ENCODE data around the gene CATSPERD.

DNA sequence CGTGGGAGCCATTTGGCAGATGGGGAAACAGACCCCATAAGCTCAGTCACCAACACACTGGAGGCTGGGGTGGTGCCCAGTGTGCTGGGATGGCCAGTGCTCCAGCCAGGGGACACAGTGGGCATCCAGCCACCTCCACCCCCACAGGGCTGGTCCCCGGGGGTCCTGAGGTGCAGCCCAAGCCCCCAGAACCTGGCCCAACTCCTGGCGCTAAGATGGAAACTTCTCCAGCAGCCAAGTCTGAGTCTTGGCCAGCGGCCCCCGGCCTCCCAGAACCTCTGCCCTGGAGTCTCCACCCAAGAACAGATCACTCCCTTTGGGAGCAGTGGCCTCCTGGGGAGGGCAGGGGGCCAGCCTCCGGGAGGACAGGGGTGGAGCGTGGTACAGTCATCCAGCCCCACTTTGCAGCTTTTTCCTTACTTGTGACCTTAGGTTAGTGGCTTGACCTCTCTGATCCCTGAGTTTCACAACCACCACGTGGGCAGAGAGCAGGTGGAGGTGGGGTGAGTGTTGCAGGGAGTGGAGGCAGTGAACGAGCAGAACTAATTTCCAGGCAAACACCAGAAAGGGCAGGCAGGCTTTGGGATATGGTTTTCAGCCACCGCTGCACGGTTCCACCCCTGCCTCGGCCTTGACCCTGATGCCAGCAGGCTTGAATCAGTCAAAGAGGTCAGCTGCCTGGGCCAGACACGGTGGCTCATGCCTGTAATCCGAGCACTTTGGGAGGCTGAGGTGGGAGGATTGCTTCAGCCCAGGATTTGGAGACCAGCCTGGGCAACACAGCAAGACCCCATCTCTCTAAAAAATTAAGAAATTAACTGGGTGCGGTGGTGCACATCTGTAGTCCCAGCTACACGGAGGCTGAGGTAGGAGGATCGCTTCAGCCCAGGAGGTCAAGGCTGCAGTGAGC, 80.2 kb downstream of the CATSPERD start:
- TF ChIP-seq EP300 (IDR thresholded peaks at IDR 0.05), result no peak
- TF ChIP-seq, protein P1, sequence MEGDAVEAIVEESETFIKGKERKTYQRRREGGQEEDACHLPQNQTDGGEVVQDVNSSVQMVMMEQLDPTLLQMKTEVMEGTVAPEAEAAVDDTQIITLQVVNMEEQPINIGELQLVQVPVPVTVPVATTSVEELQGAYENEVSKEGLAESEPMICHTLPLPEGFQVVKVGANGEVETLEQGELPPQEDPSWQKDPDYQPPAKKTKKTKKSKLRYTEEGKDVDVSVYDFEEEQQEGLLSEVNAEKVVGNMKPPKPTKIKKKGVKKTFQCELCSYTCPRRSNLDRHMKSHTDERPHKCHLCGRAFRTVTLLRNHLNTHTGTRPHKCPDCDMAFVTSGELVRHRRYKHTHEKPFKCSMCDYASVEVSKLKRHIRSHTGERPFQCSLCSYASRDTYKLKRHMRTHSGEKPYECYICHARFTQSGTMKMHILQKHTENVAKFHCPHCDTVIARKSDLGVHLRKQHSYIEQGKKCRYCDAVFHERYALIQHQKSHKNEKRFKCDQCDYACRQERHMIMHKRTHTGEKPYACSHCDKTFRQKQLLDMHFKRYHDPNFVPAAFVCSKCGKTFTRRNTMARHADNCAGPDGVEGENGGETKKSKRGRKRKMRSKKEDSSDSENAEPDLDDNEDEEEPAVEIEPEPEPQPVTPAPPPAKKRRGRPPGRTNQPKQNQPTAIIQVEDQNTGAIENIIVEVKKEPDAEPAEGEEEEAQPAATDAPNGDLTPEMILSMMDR (IDR thresholded peaks at IDR 0.05), result no peak
